ENCODE results near the gene CP. TPM values are rescaled to one million over a fixed set of nuclear protein-coding genes. Genes with fewer than 3 reads are reported as not detected.

Gene CP
- total RNA-seq = 0.13 TPM in 1 of 2 replicates, not detected in the other

DNA sequence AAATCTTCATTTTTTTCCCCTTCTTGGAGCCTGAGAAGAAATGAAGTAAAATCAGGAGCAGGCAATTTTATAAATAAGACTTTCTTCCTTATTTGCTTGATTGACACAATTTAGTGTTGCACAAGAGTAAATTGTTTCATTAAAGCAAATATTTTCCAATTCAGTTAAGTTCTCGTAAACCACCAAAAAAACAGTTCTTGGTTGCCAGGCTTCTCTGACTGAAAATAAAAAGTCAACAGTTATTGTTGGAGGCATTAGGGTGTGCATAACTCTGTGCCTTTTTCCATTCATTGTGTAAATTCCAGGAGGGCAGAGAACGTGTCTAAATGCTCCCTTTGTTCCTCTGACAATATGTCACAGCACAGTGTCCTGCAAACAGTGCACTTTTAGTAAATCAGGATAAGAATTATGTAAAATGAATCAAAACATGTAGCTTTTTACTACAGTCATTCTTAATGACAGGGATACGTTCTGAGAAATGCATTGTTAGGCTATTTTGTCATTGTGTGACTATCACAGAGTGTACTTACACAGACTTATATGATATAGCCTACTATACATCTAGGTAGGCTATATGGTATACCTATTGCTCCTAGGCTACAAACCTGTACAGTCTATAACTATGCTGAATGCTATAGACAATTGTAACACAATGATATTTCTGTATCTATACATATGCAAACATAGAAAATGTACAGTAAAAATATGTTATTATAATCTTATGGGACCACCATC, at the start of gene CP:
Gene CP (minus strand): TSS at position 47 of the 735 bp plus-strand sequence. CDS start 37 bp downstream, at position 10.
- H3K36me3 ChIP-seq (ENCODE audit: control insufficient read depth, insufficient read depth, low read length) = no peaks in the 10 kb centered on the region
- no peak for FAIRE-seq
- no peak within 1 kb of the TSS for H3K4me3 ChIP-seq (ENCODE audit: low read depth, low read length)
- DNase-seq (ENCODE audit: low read depth) = no peak
- TF ChIP-seq, protein P1, sequence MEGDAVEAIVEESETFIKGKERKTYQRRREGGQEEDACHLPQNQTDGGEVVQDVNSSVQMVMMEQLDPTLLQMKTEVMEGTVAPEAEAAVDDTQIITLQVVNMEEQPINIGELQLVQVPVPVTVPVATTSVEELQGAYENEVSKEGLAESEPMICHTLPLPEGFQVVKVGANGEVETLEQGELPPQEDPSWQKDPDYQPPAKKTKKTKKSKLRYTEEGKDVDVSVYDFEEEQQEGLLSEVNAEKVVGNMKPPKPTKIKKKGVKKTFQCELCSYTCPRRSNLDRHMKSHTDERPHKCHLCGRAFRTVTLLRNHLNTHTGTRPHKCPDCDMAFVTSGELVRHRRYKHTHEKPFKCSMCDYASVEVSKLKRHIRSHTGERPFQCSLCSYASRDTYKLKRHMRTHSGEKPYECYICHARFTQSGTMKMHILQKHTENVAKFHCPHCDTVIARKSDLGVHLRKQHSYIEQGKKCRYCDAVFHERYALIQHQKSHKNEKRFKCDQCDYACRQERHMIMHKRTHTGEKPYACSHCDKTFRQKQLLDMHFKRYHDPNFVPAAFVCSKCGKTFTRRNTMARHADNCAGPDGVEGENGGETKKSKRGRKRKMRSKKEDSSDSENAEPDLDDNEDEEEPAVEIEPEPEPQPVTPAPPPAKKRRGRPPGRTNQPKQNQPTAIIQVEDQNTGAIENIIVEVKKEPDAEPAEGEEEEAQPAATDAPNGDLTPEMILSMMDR (IDR thresholded peaks at IDR 0.05; ENCODE audit: insufficient read depth, low read length, severe bottlenecking) = no peak
- H3K27me3 ChIP-seq (ENCODE audit: control insufficient read depth, insufficient read depth, low read length) = no peaks in the 10 kb centered on the region

DNA sequence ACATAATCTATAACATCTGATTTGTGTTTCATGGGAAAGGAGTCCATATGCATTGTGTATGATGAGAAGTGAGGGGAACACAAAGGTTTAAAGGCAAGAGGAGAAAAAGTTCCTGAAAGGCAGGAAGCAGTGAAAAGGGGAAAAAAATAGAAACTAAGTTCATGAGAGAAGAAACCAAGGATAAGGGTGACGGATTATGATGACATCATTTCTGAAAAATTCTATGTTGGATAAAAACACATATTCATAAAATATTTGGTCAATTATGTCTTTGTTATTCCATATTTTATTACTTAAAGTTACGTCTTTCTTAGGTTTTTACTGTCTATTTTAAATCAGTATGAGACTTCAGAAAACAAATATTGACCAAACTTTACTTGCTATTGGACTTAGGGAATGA, 48.6 kb upstream of the CP start:
- H3K36me3 ChIP-seq (ENCODE audit: control insufficient read depth, insufficient read depth, low read length) = no peaks in the 10 kb centered on the region
- H3K4me3 ChIP-seq (ENCODE audit: low read depth, low read length) = no peak overlapping the region
- no peak for DNase-seq (ENCODE audit: low read depth)
- FAIRE-seq = no peak
- TF ChIP-seq, protein P1 (IDR thresholded peaks at IDR 0.05; ENCODE audit: insufficient read depth, low read length, severe bottlenecking) = no peak
- H3K27me3 ChIP-seq (ENCODE audit: control insufficient read depth, insufficient read depth, low read length) = no peaks in the 10 kb centered on the region

DNA sequence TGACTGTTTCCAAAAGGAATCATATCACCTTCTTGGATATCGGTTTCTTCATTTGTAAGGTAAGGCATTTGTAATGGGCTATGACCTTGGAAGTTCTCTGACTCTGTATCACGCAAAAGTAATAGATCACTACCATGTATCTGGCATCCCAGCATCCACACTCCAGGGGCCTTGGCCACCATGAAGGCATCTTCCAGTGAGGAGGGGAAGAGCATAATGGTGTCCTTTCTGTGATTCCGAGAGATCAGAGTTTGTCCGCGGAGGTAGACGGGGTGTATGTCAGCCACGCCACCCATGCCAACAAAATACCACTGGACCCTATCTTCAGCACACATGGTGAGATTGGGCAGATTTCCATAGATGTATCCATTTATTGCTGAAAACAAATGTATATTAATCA, 48.1 kb upstream of the CP start:
- TF ChIP-seq, protein P1 (IDR thresholded peaks at IDR 0.05; ENCODE audit: insufficient read depth, low read length, severe bottlenecking) = no peak
- no peak for FAIRE-seq

DNA sequence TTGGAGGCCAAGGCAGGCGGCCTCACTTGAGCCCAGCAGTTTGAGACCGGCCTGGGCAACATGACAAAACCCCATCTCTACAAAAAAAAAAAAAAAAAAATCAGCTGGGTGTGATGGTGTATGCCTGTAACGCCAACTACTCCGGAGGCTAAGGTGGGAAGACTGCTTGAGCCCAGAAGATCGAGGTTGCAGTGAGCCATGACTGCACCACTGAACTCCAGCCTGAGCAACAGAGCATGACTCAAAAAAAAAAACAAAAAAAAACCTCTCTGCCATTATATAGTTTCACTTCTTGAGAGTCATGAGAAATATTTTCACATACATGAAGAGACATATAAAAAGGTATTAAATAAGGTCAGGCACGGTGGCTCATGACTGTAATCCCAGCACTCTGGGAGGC, 45.9 kb upstream of the CP start:
- no peak for FAIRE-seq
- H3K4me3 ChIP-seq (ENCODE audit: low read depth, low read length) = no peak overlapping the region
- no peaks in the 10 kb centered on the region for H3K36me3 ChIP-seq (ENCODE audit: control insufficient read depth, insufficient read depth, low read length)

More for the DNA sequence above, 48.1 kb upstream of the CP start:
- Histone ChIP-seq H3K27me3 (ENCODE audit: control insufficient read depth, insufficient read depth, low read length) (no peaks in the 10 kb centered on the region), H3K4me3 (ENCODE audit: low read depth, low read length) (no peak overlapping the region), H3K36me3 (ENCODE audit: control insufficient read depth, insufficient read depth, low read length) (no peaks in the 10 kb centered on the region)
- no peak for DNase-seq (ENCODE audit: low read depth)

DNA sequence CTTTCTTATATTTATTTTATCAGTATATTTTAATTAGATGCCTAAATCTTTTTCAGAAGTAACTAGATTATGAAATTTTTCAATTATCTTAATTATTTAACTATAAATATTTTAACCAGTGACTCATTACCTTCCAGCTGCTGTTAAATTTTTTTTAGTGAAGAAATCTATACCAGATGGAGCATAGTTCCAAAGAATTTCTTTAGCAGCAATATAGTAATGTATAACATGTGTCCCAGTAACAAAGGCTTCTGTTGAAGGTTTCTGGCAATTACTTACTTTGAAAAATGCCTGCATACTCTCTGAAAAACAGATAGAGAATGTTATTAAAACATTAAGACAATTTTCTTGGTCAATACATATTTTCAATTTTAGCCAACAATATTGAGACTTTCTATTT, 45.1 kb upstream of the CP start:
- TF ChIP-seq, protein P1 (IDR thresholded peaks at IDR 0.05; ENCODE audit: insufficient read depth, low read length, severe bottlenecking) = no peak
- no peak for FAIRE-seq
- H3K36me3 ChIP-seq (ENCODE audit: control insufficient read depth, insufficient read depth, low read length) = no peaks in the 10 kb centered on the region
- H3K4me3 ChIP-seq (ENCODE audit: low read depth, low read length) = no peak overlapping the region
- H3K27me3 ChIP-seq (ENCODE audit: control insufficient read depth, insufficient read depth, low read length) = no peaks in the 10 kb centered on the region
- DNase-seq (ENCODE audit: low read depth) = no peak

More for the DNA sequence above, 45.9 kb upstream of the CP start:
- TF ChIP-seq, protein P1 (IDR thresholded peaks at IDR 0.05; ENCODE audit: insufficient read depth, low read length, severe bottlenecking) = no peak
- DNase-seq (ENCODE audit: low read depth) = no peak
- H3K27me3 ChIP-seq (ENCODE audit: control insufficient read depth, insufficient read depth, low read length) = no peaks in the 10 kb centered on the region

DNA sequence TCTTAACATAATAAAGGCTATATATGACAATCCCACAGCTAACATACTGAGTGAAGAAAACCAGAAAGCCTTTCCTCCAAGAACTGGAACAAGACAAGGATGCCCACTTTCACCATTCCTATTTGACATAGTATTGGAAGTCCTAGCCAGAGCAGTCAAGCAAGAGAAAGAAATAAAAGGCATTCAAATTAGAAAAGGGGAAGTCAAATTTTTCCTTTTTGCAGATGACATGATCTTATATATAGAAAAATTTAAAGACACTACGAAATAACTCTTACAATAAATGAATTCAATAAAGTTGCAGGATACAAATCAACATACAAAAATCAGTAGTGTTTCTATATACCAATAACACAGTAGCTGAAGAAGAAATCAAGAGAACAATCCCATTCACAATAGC, 42.2 kb upstream of the CP start:
- no peaks in the 10 kb centered on the region for H3K27me3 ChIP-seq (ENCODE audit: control insufficient read depth, insufficient read depth, low read length)
- DNase-seq (ENCODE audit: low read depth) = no peak
- no peaks in the 10 kb centered on the region for H3K36me3 ChIP-seq (ENCODE audit: control insufficient read depth, insufficient read depth, low read length)
- no peak overlapping the region for H3K4me3 ChIP-seq (ENCODE audit: low read depth, low read length)
- TF ChIP-seq, protein P1 (IDR thresholded peaks at IDR 0.05; ENCODE audit: insufficient read depth, low read length, severe bottlenecking) = no peak
- FAIRE-seq = no peak

Data from bronchial epithelial cell (primary cell).